ENCODE measurements around the gene PFKP.

The PFKP gene

DNA sequence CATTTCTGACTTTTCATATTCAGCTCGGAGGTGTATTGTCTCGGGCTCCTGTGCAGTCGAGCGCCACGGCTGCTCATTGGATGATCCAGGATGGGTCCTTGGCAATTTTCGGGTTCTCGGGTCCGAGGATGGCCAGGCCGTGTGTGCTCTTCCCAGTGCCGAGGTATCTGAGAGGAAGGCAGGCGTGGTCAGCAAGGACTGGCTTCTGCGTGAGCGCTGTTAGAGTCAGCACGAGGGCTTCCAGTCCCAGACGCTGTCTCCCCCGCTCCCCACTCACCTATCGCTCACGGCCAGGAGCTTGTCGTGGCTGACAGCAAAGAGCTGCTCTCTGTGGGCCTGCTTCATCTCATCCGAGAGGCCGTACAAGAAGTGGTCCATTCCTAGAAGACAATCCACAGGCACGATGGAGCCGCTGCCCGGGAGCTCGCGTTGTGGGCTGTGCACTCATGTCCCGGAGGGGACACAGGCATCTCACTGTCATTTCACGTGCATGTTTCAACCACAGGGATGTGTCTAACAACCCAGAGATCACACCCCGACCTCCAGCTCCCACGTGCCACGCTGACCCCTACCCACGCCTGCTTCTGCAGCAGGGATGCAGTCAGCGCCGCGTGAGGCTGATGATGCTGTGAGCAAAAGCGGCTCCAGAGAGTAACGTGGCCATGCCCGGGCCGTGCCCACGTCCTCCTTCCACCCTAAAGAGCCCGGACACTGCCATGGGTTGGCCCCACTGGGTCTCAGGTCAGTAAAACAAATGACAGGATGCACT lies 70.8 kb downstream of the PFKP start:
- H3K4me3 ChIP-seq (ENCODE audit: low read depth, low read length): no peak overlapping the region
- TF ChIP-seq, protein P1, sequence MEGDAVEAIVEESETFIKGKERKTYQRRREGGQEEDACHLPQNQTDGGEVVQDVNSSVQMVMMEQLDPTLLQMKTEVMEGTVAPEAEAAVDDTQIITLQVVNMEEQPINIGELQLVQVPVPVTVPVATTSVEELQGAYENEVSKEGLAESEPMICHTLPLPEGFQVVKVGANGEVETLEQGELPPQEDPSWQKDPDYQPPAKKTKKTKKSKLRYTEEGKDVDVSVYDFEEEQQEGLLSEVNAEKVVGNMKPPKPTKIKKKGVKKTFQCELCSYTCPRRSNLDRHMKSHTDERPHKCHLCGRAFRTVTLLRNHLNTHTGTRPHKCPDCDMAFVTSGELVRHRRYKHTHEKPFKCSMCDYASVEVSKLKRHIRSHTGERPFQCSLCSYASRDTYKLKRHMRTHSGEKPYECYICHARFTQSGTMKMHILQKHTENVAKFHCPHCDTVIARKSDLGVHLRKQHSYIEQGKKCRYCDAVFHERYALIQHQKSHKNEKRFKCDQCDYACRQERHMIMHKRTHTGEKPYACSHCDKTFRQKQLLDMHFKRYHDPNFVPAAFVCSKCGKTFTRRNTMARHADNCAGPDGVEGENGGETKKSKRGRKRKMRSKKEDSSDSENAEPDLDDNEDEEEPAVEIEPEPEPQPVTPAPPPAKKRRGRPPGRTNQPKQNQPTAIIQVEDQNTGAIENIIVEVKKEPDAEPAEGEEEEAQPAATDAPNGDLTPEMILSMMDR (IDR thresholded peaks at IDR 0.05; ENCODE audit: low read depth, low read length): no peak

DNA sequence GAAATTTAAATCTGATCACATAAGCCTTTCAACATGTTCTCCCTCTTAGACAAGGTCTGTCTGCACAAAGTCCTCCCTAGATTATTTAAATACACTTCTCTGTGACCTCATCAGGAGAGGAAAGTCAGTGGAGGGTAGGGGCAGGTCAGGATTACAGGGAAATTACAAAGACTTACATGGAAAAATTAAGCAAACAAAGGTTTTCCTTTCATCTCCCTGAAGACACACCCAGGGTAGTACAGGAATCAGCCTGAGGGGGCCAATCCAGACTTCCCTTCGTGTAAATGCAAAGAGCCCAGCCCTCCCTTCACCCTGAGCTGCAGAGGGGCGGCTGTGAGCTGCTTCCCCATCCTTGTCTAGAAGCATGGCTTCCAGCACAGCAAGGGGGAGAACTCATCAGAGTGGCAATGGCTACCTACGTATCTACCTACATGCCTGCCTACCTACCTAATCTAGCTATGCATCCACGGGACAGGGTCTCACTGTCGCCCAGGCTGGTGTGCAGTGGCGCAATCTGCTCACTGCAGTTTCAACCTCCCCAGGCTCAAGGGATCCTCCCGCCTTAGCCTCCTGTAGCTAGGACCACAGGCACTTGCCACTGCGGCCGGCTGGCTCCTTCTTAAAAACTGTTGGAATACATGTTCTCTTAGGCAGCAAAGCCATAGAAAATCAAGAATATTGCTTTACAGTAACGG lies 72.0 kb downstream of the PFKP start:
- TF ChIP-seq, protein P1 (IDR thresholded peaks at IDR 0.05; ENCODE audit: low read depth, low read length): no peak
- no peak overlapping the region for H3K4me3 ChIP-seq (ENCODE audit: low read depth, low read length)

DNA sequence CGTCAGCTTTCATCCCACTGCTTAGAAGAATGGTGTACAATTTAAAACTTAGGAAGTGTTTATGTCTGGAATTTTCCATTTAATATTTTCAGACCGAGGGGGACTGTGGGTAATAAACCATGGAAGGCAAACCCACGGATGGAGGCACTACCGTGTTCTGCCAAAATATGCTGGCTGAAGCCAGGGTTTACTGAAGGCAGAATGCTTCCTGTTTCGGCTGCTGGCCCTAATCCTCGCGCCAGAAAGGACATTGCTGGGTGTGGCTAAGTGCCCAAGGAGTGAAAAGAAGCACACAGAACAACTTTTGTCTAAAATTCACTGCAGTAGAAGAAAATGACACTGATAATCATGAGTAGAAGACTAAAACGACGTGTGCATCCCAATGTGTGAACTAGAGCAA lies 72.9 kb downstream of the PFKP start:
- TF ChIP-seq, protein P1 (IDR thresholded peaks at IDR 0.05; ENCODE audit: low read depth, low read length): no peak
- H3K4me3 ChIP-seq (ENCODE audit: low read depth, low read length): no peak overlapping the region

DNA sequence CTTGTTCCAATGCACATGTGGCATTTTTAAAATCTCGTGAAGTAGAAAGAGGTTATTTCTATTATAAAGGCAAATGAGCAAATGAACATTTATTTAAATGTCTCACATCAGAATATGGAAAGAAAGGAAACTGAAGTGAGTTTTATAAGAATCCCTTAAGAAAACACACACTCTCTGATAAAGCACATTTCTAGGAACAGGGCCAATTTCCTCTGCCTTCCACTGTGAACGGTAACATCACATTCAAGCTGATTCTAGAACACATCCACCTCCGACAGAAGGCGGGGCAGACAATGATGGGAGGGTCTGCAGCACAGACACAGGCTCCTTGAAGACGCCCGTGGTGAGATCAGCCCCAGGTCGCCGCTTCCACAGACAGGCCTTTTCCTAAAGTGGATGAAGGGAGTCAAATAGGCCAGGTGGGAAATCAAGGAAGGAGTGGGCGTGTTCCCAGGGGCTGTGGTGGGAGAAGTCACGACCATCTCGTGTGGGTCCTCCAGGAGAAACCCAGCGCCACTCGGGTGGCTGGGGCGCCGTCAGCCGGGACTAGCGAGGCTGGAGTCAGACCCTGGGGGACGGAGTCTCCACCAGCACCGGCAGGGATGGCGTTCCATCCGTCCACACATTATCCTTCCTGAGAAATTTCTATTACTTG lies 74.1 kb downstream of the PFKP start:
- TF ChIP-seq, protein P1 (IDR thresholded peaks at IDR 0.05; ENCODE audit: low read depth, low read length): no peak
- no peak overlapping the region for H3K4me3 ChIP-seq (ENCODE audit: low read depth, low read length)

DNA sequence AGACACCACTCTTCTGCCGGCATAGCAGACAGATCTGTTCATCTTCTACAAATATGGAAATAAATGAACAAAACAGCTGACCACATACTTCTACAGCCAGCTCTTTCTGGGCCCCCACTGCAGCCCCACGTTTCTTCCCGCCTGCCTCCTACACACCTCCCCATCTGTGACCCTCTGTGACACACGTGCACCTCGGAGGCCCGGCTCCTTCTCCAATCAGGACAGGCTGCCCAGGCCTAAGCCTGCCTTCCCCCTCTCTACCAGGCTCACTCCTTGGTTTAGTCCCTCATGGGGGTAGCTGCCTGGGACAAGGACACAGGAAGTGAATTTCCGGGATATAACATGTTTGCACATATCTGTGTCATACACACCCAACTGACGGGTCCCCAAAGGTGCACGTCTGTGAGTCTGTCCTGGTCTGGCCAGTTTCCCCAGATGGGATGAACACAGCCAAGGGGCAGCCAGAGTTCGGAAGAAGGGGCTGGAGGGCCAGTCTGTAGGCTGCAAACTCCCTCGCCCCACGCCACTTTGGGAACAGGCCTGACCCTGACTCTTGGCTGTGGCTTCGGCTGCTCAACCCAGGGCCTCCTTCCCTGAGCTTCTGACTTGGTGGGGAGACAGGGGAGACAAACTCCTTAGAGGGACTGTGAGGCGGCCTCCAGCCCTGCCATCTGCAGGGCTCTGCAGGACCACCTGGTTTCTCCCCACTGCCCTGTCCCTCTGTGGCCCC lies 75.0 kb downstream of the PFKP start:
- TF ChIP-seq, protein P1 (IDR thresholded peaks at IDR 0.05; ENCODE audit: low read depth, low read length): no peak
- H3K4me3 ChIP-seq (ENCODE audit: low read depth, low read length): no peak overlapping the region

DNA sequence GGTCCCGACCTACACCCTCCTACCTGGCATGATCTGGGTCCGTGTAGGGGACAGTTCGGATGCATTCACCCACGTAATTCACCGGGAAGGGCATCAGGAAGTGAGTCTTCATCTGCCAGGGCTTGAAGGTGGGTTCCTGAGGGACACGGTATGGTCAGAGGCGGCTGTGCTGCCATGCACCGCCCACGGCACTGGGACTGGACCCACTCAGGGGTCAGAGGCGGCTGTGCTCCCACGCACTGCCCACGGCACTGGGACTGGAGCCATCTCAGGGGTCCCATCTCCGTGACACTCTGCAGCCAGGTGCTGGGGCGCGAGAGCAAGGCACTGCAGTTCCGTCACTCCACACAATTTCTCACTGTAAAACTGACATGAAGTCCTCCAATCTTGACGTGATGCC lies 76.0 kb downstream of the PFKP start:
- H3K4me3 ChIP-seq (ENCODE audit: low read depth, low read length): no peak overlapping the region
- TF ChIP-seq, protein P1 (IDR thresholded peaks at IDR 0.05; ENCODE audit: low read depth, low read length): no peak

All from WI38 (cell line).